Common myeloid progenitor, CD34-positive (primary cell): ENCODE measurements around the gene LUC7L2. TPM values are rescaled to one million over a fixed set of nuclear protein-coding genes. Genes with fewer than 3 reads are reported as not detected.
"Not testable (repeated sequence)": the region's sequence is repeated elsewhere in the genome, so short reads cannot be mapped to it uniquely, and the experiment has no call there.

ENCODE experiments used
- CTCF ChIA-PET: fragments of 350-600 bp; sonication (Branson Sonifier 250); formaldehyde crosslinking; loops from one replicate; lab custom pipeline; 2021; ENCODE audit warnings: antibody characterized with exemption; lab: Charles Lee
- POLR2A ChIA-PET: fragments of 350-600 bp; sonication (Branson Sonifier 250); formaldehyde crosslinking; loops from one replicate; lab custom pipeline; 2021; ENCODE audit warnings: antibody characterized with exemption; lab: Charles Lee
- DNase-seq, 3 donors: peaks; one replicate each; pipeline versions ENCODE4 v3.0.0 to v3.0.0-alpha.2; 2013
- H3K27ac ChIP-seq, 2 experiments: 1 replicate in 1 of 2; 2 replicates in 1 of 2; pipeline ENCODE4 v1.7.0; 2013; ENCODE audit warnings: inconsistent platforms in 2 of 2, low read length in 2 of 2, mild to moderate bottlenecking in 2 of 2, low read depth in 1 of 2, moderate library complexity in 1 of 2; ENCODE audit not compliant: severe bottlenecking in 2 of 2, insufficient read depth in 1 of 2, poor library complexity in 1 of 2
- H3K27me3 ChIP-seq, 5 experiments: replicated peaks in 2 of 5; 1 replicate in 3 of 5; 2 replicates in 2 of 5; pipeline versions ENCODE4 v1.6.1 to v1.7.0; 2013; ENCODE audit warnings: low read length in 4 of 5, mild to moderate bottlenecking in 2 of 5, moderate library complexity in 2 of 5, inconsistent platforms in 1 of 5; ENCODE audit not compliant: insufficient read depth in 5 of 5, control insufficient read depth in 4 of 5
- H3K36me3 ChIP-seq, 4 experiments: 1 replicate in 2 of 4; 2 replicates in 2 of 4; pipeline versions ENCODE4 v1.6.1 to v1.7.0; 2013; ENCODE audit warnings: low read length in 3 of 4, control low read depth in 1 of 4, mild to moderate bottlenecking in 1 of 4; ENCODE audit not compliant: control insufficient read depth in 4 of 4, insufficient read depth in 4 of 4
- H3K4me1 ChIP-seq, 4 experiments: 1 replicate in 3 of 4; 2 replicates in 1 of 4; pipeline versions ENCODE4 v1.6.1 to v1.7.1; 2013; ENCODE audit warnings: low read length in 3 of 4, mild to moderate bottlenecking in 3 of 4, control low read depth in 1 of 4, inconsistent platforms in 1 of 4, moderate library complexity in 1 of 4; ENCODE audit not compliant: control insufficient read depth in 4 of 4, insufficient read depth in 4 of 4; ENCODE audit errors: control extremely low read depth in 1 of 4
- H3K4me3 ChIP-seq, 7 experiments: 1 replicate in 4 of 7; 2 replicates in 3 of 7; pipeline versions ENCODE4 v1.5.1 to v1.7.0; 2013; ENCODE audit warnings: mild to moderate bottlenecking in 7 of 7, low read length in 6 of 7, moderate library complexity in 6 of 7, inconsistent platforms in 2 of 7, low read depth in 2 of 7, control low read depth in 1 of 7; ENCODE audit not compliant: insufficient read depth in 4 of 7, control insufficient read depth in 1 of 7; ENCODE audit errors: extremely low read depth in 1 of 7
- H3K9me3 ChIP-seq, 5 experiments: 1 replicate in 4 of 5; 2 replicates in 1 of 5; pipeline versions ENCODE4 v1.6.1 to v1.7.1; 2013; ENCODE audit warnings: low read length in 4 of 5, mild to moderate bottlenecking in 2 of 5, inconsistent platforms in 1 of 5, low read depth in 1 of 5, moderate library complexity in 1 of 5; ENCODE audit not compliant: control insufficient read depth in 4 of 5, insufficient read depth in 2 of 5; ENCODE audit errors: control extremely low read depth in 1 of 5
- WGBS: methylation state at CpG from one replicate; pipeline ENCODE4 v1.1.5; 2013; ENCODE audit not compliant: insufficient coverage; 5-methylcytosine and 5-hydroxymethylcytosine counted together
- polyA plus RNA-seq: library from polyadenylated mRNA; unstranded; fragments of 120-200 nt; gene quantifications from one replicate; pipeline ENCODE4 v1.2.1, GENCODE V29; 2013

LUC7L2 gene
- 98.8 TPM for polyA plus RNA-seq

DNA sequence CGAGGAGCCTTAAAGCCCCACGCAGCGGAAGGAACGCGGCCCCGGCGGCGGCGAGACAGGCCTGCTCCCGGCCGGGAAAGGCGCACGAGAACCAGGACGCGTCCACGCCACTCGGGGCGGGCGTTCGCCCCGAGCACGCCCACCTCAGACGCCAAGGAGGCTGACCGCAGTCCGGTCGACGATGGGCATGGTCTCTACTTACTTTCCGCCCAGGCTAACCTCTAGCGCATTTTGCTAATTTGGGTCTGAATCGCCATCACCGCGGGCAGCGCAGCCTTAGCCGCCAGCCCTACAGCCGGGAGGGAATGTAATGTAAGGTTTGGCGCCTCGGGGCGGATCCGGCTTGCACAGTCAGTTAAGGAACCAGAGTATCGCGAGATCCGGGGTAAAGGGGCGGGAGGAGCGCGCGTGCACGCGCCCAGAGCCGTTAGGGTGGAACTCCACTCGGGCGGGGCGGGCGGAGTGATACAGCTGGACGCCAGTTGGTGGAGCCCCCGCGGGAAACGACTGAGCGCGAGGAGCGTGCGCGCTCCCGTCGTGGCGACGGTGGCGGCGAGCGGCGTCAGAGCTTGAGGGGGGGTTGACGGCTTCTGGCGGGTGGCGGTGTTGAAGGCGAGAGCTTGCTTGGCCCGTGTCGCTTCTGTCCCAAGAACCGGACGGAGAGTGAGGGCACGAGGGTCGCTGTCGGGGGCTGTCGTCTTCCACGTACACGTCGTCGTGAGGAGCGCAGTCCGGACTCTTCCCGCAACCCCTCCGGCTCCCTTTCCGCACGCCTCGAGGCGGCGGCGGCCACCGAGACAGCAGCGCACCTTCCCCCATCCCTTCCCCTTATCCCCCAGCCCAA is at the start of gene LUC7L2:
LUC7L2 (plus strand) TSS at position 529 of the 844 bp plus-strand sequence. CDS start 368 bp downstream, outside the sequence.
- WGBS = under 1% methylated on average over 85 of the region's 98 CpGs
- ChIA-PET CTCF (interaction anchor here (1.5 kb wide), 1 partner anchor 39 kb away, joined by 3 read pairs; no protein-coding TSS in a partner anchor), POLR2A (interaction anchor here (0.6 to 2.0 kb wide), 7 partner anchors 8 to 991 kb away, joined by 3 to 15 read pairs (median 3); partner anchors contain the start of gene FMC1)
- Histone ChIP-seq H3K9me3 (no peaks in the 10 kb centered on the region), H3K4me1 (peaks cover 11 to 33% (median 20%) of the 10 kb centered on the region in 4 experiments), H3K27me3 (no peaks in the 10 kb centered on the region), H3K4me3 (peak within 1 kb of the TSS; percentile 78 to 97 (median 91)), H3K27ac (peak within 1 kb of the TSS; percentile 97 to 98), H3K36me3 (peaks cover 0 to 17% (median 5%) of the 10 kb centered on the region in 4 experiments)
- peak; percentile 99 for DNase-seq

GRCh38 chr7:139317939-139318505 is 41.7 kb upstream of the LUC7L2 start:
- Histone ChIP-seq H3K4me1 (peaks cover 0 to 3% (median 0%) of the 10 kb centered on the region in 4 experiments), H3K4me3 (no peak overlapping the region), H3K27ac (no peak overlapping the region), H3K36me3 (no peaks in the 10 kb centered on the region), H3K27me3 (no peaks in the 10 kb centered on the region), H3K9me3 (no peaks in the 10 kb centered on the region)
- peak in 2 of 3 donors; percentile 35 to 52 for DNase-seq
- 49% methylated on average over 5 of the region's 5 CpGs for WGBS
- POLR2A ChIA-PET = no interaction called here
- CTCF ChIA-PET = no interaction called here

- Histone ChIP-seq H3K36me3 (no peaks in the 10 kb centered on the region), H3K4me1 (peaks cover 0 to 3% (median 0%) of the 10 kb centered on the region in 4 experiments), H3K27me3 (no peaks in the 10 kb centered on the region), H3K9me3 (no peaks in the 10 kb centered on the region), H3K27ac (no peak overlapping the region), H3K4me3 (no peak overlapping the region)
- 92% methylated on average over 9 of the region's 11 CpGs for WGBS
- ChIA-PET POLR2A (no interaction called here), CTCF (interaction anchor here (0.7 to 3.9 kb wide), 8 partner anchors 9 to 114 kb away, joined by 3 to 22 read pairs (median 3); partner anchors contain the start of gene LUC7L2)
- peak; percentile 32 to 45 (median 42) for DNase-seq
Observed at GRCh38 chr7:139321071-139321745, 38.5 kb upstream of the LUC7L2 start.

- CTCF ChIA-PET, POLR2A ChIA-PET, H3K27me3 ChIP-seq, H3K4me3 ChIP-seq, H3K9me3 ChIP-seq, H3K4me1 ChIP-seq, H3K27ac ChIP-seq, DNase-seq, H3K36me3 ChIP-seq: not testable (repeated sequence)
- 100% methylated on average over 9 of the region's 11 CpGs for WGBS
Observed at GRCh38 chr7:139324709-139325108, 35.0 kb upstream of the LUC7L2 start.

- CTCF ChIA-PET = no interaction called here
- Histone ChIP-seq H3K27me3 (no peaks in the 10 kb centered on the region), H3K36me3 (no peaks in the 10 kb centered on the region), H3K27ac (no peak overlapping the region), H3K4me1 (no peaks in the 10 kb centered on the region), H3K4me3 (no peak overlapping the region), H3K9me3 (no peaks in the 10 kb centered on the region)
- POLR2A ChIA-PET = no interaction called here
- no peak for DNase-seq
- 100% methylated on average over 1 of the region's 2 CpGs for WGBS
Observed at GRCh38 chr7:139328375-139328774, 31.3 kb upstream of the LUC7L2 start.

DNA sequence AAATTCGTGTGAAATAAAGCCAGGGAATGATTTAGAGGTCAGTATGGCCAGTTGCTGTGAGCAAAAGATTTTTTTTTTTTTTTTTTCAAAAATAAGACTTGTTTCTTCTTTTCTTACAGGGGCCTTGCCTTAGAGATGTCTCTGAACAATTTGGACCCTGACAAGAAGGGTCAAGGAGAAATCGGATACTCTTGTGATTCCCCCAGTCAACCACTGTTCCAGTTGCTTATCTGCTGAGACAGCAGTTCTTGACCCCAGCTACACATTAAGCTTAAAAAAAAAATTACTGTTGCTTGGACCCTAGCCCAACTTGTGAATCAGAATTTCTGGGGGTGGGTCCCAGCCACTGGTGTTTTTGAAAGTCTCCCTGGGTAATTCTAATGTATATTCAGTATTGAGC is 30.6 kb upstream of the LUC7L2 start:
- Histone ChIP-seq H3K27me3 (no peaks in the 10 kb centered on the region), H3K9me3 (no peaks in the 10 kb centered on the region), H3K36me3 (no peaks in the 10 kb centered on the region), H3K4me3 (no peak overlapping the region), H3K4me1 (no peaks in the 10 kb centered on the region), H3K27ac (no peak overlapping the region)
- POLR2A ChIA-PET = no interaction called here
- DNase-seq = no peak
- CTCF ChIA-PET = interaction anchor here (1.1 to 1.9 kb wide), 2 partner anchors 8 to 10 kb away, joined by 3 to 7 read pairs; no protein-coding TSS in a partner anchor
- 100% methylated on average over 1 of the region's 2 CpGs for WGBS
